Stimulated activated CD8-positive, alpha-beta memory T cell treated with anti-CD3 and anti-CD28 coated beads, Interleukin-15, amount 100 ng/mL, for 4 hours (primary cell): ENCODE measurements around the gene CDC42BPA.

Source experiments
- DNase-seq, 2 donors: peaks; one replicate each; pipeline ENCODE4 v3.0.0-alpha.2; 2020; ENCODE audit warnings: low read depth in 2 of 2

The CDC42BPA gene

DNA sequence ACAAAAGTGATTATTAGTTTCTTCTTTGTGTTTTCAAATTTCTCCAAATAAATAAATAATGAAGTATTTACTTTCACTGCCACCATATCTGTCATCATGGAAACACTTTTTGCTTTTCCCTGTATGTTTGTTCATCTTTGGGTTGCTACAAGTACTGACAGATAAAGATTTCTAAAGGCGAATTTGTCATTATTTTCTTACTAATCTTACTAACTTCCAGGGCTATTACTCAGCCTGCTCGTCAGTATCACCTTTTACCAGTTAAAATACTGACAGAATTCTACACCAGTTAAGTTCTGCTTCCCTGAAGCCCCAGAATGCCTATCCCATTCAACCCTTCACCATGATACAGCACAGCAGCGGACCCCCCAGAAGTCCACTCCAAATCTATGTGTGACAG lies 106.1 kb downstream of the CDC42BPA start:
- no peak for DNase-seq

DNA sequence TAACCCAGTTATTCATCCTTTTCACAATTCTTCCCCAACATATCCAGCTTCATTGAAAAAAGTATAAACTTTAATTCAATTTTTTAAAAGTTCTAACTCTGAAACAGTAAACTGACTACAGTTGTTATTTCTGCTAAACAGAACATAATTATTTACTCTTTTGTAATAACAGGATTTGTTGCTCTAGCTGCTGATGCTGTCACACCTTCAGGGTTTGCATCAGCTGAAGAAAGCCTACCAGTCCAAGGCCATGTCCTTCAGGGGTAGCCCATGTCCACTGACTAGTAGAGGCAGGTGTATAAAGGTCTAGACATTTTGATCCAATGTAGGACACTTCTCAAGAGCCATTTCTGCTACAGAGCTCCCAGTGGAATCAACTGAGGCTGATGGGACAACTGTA lies 107.7 kb downstream of the CDC42BPA start:
- no peak for DNase-seq

DNA sequence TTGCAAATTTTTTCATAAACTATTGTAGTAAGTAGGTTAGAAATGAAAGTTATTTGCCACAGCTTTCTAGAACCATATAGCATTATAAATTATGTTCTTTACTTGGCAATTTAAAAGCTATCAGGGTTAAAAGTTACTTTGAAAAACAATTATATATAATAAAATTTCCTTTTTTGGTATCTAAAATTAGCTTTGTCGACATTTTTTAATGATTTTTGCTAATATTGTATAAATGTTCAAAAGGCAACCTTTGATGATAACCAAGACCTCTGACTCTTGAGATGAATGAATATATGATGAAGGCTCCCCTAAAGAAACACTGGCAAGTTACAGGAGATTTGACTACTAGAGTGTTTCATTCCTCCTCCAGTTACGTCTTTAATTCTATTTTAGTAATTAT lies 121.2 kb downstream of the CDC42BPA start:
- DNase-seq, result no peak

DNA sequence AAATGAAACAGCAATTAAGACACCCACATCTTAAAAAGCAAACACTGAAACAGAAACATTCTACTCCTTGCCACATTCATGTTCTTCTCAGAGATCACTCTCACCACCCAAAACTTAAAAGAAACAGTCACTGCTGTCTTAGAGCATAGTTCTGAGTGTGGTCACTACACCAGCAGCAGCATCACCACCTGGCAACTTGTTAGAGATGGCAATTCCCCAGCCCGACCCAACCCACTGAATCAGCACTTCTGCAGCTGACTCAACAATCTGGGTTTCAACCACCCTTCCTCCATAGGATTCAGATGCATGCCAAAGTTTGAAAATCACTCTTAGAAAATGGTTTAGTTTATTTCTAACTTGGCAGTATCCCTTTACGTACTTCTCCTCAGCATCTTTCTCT lies 126.1 kb downstream of the CDC42BPA start:
- DNase-seq, result no peak

DNA sequence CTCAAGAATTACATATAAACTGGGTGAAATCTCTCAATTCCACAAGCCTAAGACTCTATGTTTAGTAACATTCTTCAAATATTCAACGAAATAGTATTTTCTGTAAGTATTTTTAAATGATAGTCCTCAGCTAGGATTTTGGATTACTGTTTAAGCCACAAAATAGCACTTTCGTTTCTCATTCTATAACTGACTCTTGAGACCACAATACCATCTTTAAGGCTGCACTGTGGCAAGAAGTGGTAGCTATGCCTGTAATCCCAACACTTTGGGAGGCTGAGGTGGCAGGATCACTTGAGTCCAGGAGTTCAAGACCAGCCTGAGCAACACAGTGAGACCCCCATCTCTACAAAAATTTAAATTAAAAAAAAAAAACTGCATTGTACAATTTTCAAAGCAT lies 126.7 kb downstream of the CDC42BPA start:
- no peak for DNase-seq

DNA sequence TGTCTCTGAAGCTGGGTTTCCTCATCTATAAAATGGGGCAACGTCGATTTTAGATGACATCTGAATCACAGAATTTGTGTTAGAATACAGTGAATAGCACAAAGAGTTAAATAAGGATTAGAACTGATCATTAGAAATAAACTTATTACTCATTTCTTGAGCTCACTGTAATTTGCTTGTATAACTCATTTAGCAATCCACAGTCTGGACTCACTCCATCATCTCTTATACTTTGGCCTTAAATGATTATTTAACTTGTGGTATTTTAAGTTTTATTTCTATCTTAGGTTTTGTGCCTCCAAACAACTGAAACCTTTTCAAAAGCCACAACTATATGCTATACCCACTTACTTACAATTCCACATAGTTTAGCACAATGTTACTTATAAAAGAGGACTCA lies 128.0 kb downstream of the CDC42BPA start:
- no peak for DNase-seq

DNA sequence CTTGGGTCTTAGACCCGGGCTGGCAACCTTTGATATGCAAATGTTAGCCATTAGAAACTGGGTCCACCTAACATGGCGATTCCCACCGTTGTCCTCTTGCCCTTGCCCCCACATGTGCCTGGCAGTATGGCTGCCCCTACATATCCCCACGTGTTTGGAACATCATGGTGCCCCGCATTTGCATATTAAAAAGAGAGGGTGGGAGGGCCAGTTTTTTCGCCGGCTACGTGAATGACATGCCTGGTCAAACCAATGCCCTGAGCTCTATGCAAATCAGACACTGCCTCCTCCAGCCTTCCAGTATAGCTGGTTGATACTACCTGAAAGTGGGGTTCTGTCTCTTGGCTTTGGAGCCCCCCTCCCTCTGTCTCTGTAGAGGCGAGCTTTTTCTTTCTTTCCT lies 133.0 kb downstream of the CDC42BPA start:
- no peak for DNase-seq

DNA sequence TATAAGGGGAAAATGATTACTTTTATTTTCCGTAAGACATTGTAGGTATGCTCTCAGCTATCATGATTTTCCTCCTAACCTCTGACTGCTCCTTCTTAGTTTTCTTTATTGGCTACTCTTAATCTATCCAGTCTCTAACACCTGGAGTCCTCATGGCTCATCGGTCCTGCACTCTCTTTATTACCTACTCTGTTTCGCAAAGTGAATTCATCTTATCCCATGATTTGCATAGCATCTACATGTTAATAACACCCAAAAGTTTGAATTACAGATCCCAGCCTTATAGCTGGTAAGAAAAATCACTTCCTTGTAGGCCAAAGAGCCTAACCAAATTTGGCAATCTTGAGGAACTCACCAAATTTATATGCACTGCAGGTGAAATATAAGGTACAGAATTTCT lies 136.3 kb downstream of the CDC42BPA start:
- DNase-seq, result no peak

DNA sequence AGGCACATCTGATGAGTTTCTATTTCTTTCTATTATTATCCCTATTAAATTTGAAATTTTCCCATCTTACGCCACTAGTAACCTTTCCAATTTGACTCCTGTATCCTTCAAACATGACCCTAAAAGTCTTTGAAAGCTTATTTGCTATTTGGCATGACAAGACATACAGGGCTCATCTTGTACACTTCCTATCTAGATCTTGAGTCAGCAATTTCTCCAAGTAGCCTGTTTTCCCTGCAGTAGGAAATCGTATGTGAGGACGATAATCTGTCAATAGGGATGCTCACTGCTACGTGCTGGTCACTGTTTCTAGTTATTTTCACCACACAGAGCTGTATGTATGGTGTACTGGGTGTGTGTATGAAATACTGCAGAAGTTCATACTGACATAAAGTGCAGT lies 142.7 kb downstream of the CDC42BPA start:
- DNase-seq, result no peak

DNA sequence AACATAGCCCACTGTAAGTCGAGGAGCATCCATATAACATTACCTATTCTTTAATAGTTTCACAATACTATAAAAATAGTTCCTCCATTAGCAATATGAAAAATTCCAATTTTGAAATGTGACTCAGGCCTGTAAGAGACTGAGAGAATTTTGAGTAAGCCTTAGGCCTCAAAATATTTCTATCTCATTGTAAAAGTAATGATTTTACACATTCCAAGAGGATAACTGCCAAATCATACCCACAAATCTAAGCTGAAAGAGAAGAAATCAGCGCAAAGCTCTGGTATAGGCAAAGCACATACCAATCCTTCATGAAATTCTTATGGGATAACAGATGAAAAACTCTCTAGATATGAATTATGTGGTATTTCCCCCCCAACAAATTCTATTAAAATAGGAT lies 144.1 kb downstream of the CDC42BPA start:
- DNase-seq, result no peak

DNA sequence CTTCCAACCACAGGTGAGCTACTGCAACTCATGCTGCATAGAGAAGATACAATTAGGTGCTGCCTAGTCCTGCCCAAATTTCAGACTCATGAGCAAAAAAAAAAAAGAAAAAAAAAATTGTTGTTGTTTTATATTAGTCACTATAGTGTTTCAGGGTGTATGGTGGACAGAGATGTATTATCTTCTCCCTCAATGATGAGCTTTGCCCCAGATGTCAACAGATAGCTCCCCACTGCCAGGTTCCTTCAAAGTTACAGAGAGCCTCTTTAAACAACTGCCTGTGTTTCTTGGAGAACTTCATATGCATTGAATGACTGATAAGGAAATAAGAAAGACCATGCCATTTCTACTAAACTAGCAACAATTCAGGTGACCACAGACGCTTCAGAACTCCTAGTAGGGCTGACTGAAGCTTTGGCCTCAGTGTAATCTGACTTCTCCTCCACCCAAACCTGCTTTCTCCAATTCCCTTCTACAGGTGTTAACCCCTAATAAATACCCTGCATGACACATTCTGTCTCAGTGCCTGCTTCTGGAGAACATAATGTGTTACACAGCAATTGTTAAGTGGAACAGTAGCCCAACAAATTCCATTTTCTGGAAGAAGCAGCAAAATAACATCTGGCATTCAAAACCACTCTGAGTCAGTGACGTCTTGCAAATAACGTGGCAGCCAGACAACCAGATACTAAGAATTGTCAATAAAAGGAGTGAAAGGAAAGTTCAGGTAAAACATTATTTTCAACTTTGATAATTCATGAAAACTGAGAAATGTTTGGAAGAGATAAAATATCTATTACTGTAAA lies 147.7 kb downstream of the CDC42BPA start:
- DNase-seq, result no peak

DNA sequence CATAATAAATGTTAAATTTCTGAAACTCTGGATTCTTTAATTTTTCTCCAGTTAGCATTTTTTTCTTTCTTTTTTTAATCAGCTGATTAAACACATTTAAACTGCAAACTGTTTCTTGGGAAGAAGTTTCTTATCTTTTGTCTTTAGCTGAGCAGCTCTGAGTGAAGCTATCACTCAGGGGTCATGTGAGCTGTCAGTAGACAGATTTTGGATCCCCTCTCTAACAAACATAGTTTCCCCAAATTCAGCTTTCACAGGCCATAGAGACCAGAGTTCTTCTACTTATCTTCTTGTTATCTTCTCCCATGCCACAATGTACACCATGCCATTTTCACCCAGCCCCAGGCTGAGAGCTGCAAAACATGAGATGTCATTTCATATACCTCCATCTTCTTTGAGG lies 148.9 kb downstream of the CDC42BPA start:
- no peak for DNase-seq

DNA sequence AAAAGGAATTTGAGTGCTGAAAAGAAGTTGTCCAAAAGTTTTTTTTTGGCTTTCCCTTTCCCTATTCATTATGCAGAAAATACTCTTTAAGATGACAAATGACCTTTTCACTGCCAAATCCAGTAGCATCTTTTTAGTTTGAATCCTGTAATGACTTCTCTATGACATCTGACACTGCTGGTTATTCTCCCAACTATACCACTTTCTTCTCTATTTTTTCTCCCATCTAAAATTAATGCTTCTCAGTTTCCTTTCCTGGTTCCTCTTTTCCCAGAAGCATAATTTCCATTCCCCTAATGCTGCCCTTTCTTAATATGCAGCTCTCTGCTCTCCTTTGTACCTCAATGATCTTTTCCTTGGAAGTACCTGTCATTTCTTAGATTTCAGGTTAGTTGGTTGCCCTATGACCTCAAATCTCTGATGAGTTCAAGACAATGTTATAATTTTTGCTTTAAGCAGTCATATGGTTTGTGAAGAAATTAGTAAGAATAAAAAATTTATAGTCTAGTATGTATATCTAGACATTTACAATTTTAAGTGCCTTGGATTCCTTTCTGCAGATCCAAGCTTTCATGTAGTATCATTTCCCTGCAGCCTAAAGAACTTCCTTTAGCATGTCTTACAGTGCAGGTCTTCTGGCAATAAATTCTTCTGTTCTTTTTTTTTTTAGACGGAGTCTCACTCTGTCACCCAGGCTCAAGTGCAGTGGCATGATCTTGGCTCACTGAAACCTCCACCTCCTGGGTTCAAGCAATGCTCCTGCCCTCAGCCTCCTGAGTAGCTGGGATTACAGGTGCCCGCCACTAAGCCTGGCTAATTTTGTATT lies 150.8 kb downstream of the CDC42BPA start:
- no peak for DNase-seq

DNA sequence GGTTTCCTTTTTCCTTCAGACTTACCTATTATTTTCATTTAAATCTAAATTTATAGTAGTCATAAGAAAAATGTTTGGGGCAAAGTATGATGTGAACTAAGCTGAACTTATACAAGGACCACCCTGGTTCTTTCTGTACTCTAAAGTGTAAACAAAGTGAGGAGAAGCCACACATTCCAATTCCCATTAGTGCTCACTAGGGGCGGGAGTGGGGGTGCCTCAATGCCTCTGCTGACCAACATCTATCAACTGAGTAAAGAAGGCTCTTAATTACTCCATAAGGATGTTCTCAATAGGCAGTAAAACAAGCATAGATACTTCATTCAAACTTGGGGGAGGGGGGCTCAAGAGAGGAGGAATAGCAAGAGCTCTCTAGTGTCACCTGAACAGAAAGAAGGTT lies 151.7 kb downstream of the CDC42BPA start:
- no peak for DNase-seq

DNA sequence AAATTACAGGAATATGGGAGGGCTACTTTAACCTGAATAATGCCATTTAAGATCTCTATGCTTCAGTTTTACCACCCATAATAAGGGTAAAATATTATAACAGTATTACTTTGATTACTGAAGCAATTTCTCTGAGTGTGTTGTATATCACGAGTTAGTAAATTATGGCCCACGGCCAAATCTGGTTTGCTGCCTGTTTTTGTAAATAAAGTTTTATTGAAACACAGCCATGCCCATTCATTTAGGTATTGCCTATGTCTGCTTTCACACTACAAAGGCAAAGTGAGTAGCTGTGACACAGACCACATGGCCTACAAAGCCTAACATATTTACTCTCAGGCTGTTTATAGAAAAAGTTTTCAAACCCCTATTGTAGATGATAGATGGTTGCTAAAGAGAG lies 156.8 kb downstream of the CDC42BPA start:
- no peak for DNase-seq

DNA sequence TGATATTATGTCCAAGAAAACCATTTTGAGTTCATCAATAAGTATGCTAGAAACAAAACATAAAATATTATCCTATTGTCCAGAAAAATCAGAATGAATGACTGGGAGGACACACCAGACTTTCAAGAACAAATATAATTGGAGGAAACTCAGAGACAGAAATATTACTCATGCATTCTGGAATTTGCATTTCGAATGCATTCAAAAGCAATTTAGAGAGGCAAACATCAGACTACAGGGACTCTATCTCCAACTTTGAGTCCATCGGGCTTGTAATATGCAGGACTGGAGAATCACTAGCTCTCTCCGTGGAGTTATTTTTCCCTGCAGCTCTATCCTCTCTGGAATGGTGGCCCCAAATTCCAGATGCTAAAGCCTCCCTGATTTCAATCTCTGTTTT lies 161.8 kb downstream of the CDC42BPA start:
- DNase-seq, result no peak

DNA sequence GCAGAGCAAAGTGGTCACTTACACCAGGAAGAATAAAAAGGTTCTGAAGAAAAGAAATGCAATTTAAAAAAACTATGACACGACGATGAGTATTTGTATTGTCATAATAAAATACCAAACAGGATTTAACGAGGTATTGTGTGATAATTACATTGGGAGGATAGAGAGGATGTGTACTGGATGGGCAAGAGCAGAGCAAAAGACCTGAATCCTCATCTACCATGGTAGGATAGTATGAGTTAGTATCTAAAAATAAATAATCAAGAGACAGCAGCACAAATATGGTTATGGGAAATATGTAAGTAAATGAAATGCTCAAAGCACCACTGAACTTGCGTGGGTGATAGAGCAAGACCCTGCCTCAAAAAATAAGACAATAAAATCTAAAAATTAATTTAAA lies 162.6 kb downstream of the CDC42BPA start:
- DNase-seq, result no peak

DNA sequence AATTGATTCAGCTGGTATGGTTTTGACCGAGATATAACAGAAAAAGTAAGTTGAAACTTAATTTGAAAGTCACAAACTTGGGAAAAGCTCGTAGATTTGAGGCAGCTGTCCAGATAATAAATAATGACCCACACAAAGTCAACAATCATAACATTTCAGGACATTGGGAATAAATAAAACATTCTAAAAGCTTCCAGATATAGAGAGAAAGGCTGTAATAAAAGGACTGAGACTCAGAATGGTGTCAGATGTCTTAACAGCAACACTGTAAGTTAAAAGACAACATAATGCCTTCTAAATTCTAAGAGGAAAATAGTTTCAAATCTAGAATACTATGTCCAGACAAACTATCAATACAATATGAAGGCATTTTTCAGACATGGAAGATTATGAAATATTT lies 163.3 kb downstream of the CDC42BPA start:
- no peak for DNase-seq

DNA sequence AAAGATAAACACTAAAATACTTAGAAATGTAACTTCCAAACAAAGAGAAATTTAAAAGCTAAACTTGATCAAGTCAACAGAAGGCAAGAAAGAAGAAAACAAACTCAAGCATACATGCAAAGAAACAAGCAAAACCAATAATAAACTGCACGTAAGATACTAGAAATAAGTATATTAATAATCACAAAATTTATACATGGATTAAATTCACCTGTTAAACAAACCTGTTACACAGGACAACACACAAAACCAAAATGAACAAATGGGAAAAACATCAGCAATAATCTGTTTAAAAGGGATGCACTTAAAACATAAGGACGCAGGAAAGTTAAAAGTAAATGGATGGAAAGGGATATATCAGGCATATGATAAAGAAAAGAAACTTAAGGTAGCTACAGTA lies 165.8 kb downstream of the CDC42BPA start:
- DNase-seq, result no peak

DNA sequence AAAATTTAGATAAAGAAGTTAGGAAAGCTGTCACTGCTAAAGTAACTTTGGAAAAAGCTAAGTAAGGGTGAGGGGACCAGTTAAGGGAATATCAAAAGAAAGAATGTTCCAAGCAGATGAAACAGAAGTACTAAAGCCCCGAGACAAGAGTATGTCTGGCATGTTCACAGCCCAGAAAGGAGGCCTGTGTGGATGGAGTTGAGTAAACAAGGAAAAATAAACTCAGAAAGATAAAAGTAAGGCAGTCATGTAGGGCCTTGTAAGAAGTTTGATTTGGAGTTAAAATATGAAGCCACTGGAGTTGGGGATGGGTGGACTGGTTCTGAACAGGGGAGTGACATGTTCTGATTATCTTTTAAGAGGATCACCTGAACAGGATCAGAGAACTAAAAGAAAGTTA lies 177.9 kb downstream of the CDC42BPA start:
- no peak for DNase-seq

DNA sequence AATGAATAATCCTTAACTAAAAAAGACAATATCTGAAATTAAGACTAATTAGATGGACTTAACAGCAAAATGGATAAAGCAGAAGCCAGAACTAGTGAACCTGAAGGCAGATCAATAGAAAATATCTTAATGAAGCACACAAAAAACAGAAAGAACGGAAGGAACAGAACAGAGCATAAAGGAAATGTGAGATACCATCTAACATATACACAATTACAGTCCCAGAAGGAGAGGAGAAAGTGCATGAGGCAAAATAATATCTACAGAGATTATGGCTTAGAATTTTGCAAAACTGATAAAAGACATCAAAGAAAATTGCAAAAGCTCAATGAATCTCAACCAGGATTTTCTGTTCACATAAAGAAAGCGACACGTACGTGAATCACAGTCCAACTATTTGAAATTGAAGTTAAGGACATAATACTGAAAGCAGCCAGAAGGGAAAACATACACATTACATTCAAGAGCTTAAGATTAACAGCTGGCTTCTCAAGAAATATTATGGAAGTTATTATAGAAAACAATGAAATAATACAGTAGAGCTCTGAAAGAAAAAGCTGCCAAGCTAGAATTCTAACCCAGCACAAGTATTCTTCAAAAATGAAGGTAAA lies 182.0 kb downstream of the CDC42BPA start:
- DNase-seq, result no peak

DNA sequence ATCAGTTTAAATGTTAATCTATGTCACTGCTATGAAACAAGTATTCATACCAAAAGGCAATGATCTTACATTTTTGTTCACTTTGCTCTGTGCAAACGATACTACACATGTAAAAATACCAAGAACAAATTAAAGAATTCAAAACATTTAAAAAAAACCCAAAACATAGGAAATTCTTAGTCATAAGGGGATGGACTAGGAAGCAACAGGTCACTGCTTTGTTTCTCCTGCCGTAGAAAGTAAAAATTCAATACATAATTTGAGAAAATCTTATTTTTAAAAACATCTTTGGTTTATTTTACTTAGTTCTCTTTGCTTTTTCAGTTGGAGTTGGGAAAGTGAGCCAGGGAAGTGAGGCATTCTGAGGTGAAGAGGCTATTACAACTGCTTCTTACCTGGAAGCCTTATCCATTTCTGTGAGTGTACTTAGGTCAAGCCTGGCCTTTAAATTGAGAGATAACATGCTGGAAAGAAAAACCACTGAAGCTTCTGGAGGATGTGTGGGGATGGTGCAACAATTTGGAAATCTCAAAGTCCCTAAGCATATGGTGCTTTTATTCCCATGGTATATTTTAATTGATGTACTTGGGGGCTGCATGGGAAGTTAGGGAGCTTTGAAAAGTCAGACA lies 183.5 kb downstream of the CDC42BPA start:
- DNase-seq, result no peak
